OCI-LY3 (cell line): Measurements from ENCODE around the gene RFTN1.

Source experiments
- H2AFZ ChIP-seq: fragments of 200-600, 300-600 bp; shearing (Covaris generic); 2 replicates; pipeline ENCODE4 v1.6.0; 2014; ENCODE audit warnings: antibody characterized with exemption, low read depth, low read length
- H3K27ac ChIP-seq: fragments of 200-600, 300-600 bp; sonication (generic); 2 replicates; pipeline ENCODE4 v1.5.1; 2014; ENCODE audit warnings: mild to moderate bottlenecking, low read length, moderate library complexity, mixed read lengths
- H3K27me3 ChIP-seq: fragments of 200-600, 300-600 bp; sonication (generic); 2 replicates; pipeline ENCODE4 v1.6.1; 2014; ENCODE audit warnings: low read depth, low read length, mixed read lengths
- H3K36me3 ChIP-seq: fragments of 200-600, 300-600 bp; sonication (generic); replicated peaks from 2 replicates; pipeline ENCODE3; 2014; ENCODE audit warnings: low read depth, low read length, mixed read lengths
- H3K4me1 ChIP-seq: fragments of 300-600, 200-600 bp; sonication (generic); 2 replicates; pipeline ENCODE4 v1.6.1; 2014; ENCODE audit warnings: low read length, mixed read lengths
- H3K4me2 ChIP-seq: fragments of 200-600, 300-600 bp; sonication (generic); 2 replicates; pipeline ENCODE4 v1.6.1; 2014; ENCODE audit warnings: low read length, mixed read lengths
- H3K4me3 ChIP-seq: fragments of 300-600, 200-600 bp; sonication (generic); 2 replicates; pipeline ENCODE4 v1.5.1; 2014; ENCODE audit warnings: antibody characterized with exemption, mild to moderate bottlenecking, low read length, moderate library complexity
- H3K79me2 ChIP-seq: fragments of 300-600, 200-600 bp; shearing (Covaris generic); 2 replicates; pipeline ENCODE4 v1.6.1; 2014; ENCODE audit warnings: mild to moderate bottlenecking, low read length, mixed read lengths
- H3K9ac ChIP-seq: fragments of 300-600, 200-600 bp; shearing (Covaris generic); 2 replicates; pipeline ENCODE4 v1.6.0; 2014; ENCODE audit warnings: mild to moderate bottlenecking, low read length, moderate library complexity
- H3K9me3 ChIP-seq: fragments of 200-600, 300-600 bp; shearing (Covaris generic); 2 replicates; pipeline ENCODE4 v1.6.1; 2014; ENCODE audit warnings: low read length, mixed read lengths; ENCODE audit not compliant: insufficient read depth
- H4K20me1 ChIP-seq: fragments of 200-600, 300-600 bp; sonication (generic); 2 replicates; pipeline ENCODE4 v1.6.1; 2016; ENCODE audit warnings: low read length, mixed read lengths; ENCODE audit not compliant: insufficient read depth
- EZH2phosphoT487 ChIP-seq: fragments of 200-600 bp; shearing (Covaris generic); IDR thresholded peaks from 2 replicates; pipeline ENCODE4 v1.6.1; 2018; ENCODE audit warnings: antibody characterized with exemption, mixed run types, low read depth
- TF ChIP-seq, protein P1 (sequence below): fragments of 200-600, 300-600 bp; sonication (generic); IDR thresholded peaks from 2 replicates; pipeline ENCODE4 v1.5.1; 2014; ENCODE audit warnings: antibody characterized with exemption, low read length, low read depth

RFTN1 gene

GRCh38 chr3:16336825-16337224 is 176.7 kb downstream of the RFTN1 start:
- Histone ChIP-seq H3K9ac (no peak overlapping the region), H3K4me1 (no peaks in the 10 kb centered on the region), H2AFZ (no peak overlapping the region), H3K27me3 (no peaks in the 10 kb centered on the region), H3K36me3 (peaks cover 75% of the 10 kb centered on the region), H3K4me3 (no peak overlapping the region), H3K9me3 (no peaks in the 10 kb centered on the region), H3K4me2 (no peak overlapping the region), H3K79me2 (peaks cover 61% of the 10 kb centered on the region), H3K27ac (no peak overlapping the region), H4K20me1 (peaks cover 71% of the 10 kb centered on the region)
- TF ChIP-seq, protein P1, sequence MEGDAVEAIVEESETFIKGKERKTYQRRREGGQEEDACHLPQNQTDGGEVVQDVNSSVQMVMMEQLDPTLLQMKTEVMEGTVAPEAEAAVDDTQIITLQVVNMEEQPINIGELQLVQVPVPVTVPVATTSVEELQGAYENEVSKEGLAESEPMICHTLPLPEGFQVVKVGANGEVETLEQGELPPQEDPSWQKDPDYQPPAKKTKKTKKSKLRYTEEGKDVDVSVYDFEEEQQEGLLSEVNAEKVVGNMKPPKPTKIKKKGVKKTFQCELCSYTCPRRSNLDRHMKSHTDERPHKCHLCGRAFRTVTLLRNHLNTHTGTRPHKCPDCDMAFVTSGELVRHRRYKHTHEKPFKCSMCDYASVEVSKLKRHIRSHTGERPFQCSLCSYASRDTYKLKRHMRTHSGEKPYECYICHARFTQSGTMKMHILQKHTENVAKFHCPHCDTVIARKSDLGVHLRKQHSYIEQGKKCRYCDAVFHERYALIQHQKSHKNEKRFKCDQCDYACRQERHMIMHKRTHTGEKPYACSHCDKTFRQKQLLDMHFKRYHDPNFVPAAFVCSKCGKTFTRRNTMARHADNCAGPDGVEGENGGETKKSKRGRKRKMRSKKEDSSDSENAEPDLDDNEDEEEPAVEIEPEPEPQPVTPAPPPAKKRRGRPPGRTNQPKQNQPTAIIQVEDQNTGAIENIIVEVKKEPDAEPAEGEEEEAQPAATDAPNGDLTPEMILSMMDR, result no peak
- TF ChIP-seq EZH2phosphoT487, result no peak

DNA sequence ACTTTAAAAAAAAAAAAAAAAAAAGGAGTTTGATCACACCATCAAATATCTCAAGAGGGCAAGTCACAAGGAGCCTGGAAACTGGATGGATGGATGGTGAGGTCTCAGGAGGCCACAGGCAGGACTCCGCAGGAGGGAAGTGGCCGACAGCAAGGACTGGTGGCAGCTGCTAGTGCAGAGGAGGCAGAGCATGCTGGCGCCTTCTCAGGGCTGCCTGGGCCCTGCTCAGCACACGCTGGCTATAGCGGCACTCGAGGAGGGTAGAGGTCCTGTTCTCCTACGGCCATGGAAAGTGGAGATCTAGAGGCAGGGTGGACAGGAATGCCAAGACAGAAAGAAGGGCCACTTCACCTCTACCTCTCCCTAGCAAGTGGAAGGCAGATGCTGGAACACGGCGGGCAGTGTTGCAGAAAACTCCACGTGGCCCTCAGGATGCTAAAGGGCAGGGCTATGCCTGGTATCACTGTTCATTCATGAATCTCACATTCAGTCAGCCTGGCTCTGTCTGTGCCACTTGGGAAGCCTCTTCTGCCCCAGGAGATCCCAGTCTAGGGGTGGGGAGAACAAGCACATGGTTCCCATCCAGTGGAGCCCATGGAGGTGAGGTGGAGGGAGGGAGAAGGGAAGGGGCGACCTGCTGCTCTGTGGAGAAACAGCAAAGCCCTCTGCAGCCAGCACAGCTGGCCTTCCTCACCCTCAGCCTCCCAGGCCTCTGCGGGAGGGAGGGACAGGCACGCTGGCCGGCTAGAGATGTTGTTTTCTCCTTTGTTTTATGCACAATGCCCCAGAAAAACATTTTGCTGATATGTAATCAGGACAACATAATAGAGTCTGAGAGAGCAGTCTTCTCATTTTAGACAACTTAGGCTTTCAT is 177.5 kb downstream of the RFTN1 start:
- no peak overlapping the region for H3K9ac ChIP-seq
- peaks cover 60% of the 10 kb centered on the region for H3K79me2 ChIP-seq
- no peak overlapping the region for H3K4me3 ChIP-seq
- no peaks in the 10 kb centered on the region for H3K9me3 ChIP-seq
- no peak overlapping the region for H3K27ac ChIP-seq
- peaks cover 83% of the 10 kb centered on the region for H3K36me3 ChIP-seq
- H3K27me3 ChIP-seq, result no peaks in the 10 kb centered on the region
- H4K20me1 ChIP-seq, result peaks cover 68% of the 10 kb centered on the region
- no peaks in the 10 kb centered on the region for H3K4me1 ChIP-seq
- no peak overlapping the region for H3K4me2 ChIP-seq
- no peak overlapping the region for H2AFZ ChIP-seq
- TF ChIP-seq, protein P1, result no peak
- no peak for TF ChIP-seq EZH2phosphoT487

GRCh38 chr3:16335333-16335732 is 178.2 kb downstream of the RFTN1 start:
- H3K9ac ChIP-seq, result no peak overlapping the region
- peaks cover 84% of the 10 kb centered on the region for H3K36me3 ChIP-seq
- no peak overlapping the region for H3K4me2 ChIP-seq
- no peaks in the 10 kb centered on the region for H3K9me3 ChIP-seq
- H3K27me3 ChIP-seq, result no peaks in the 10 kb centered on the region
- H3K4me3 ChIP-seq, result no peak overlapping the region
- TF ChIP-seq EZH2phosphoT487, result no peak
- TF ChIP-seq, protein P1, result no peak
- peaks cover 54% of the 10 kb centered on the region for H3K79me2 ChIP-seq
- no peak overlapping the region for H2AFZ ChIP-seq
- H4K20me1 ChIP-seq, result peaks cover 61% of the 10 kb centered on the region
- H3K27ac ChIP-seq, result no peak overlapping the region
- no peaks in the 10 kb centered on the region for H3K4me1 ChIP-seq

DNA sequence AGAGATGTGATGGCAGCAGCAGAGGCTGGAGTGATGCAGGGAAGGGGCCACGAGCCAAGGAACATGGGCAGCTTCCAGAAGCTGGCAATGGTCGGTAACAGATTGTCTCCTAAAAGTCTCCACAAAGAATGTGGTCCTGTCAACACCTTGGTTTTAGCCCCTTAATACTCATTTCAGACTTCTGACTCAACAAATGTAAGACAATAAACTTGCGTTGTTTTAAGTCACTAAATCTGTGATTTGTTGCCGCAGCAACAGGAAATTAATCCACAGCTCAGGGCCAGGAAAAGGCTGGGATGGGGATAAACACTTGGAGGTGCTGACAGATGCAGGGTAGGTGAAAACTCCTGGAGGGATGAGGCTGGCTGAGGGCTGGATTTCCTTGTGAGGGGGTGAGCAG is 178.6 kb downstream of the RFTN1 start:
- H4K20me1 ChIP-seq, result peaks cover 57% of the 10 kb centered on the region
- H3K4me1 ChIP-seq, result no peaks in the 10 kb centered on the region
- H3K79me2 ChIP-seq, result peaks cover 54% of the 10 kb centered on the region
- no peak overlapping the region for H3K4me3 ChIP-seq
- no peaks in the 10 kb centered on the region for H3K9me3 ChIP-seq
- H3K27ac ChIP-seq, result no peak overlapping the region
- H2AFZ ChIP-seq, result no peak overlapping the region
- H3K9ac ChIP-seq, result no peak overlapping the region
- H3K36me3 ChIP-seq, result peaks cover 84% of the 10 kb centered on the region
- H3K27me3 ChIP-seq, result no peaks in the 10 kb centered on the region
- TF ChIP-seq EZH2phosphoT487, result no peak
- TF ChIP-seq, protein P1, result no peak
- H3K4me2 ChIP-seq, result no peak overlapping the region
